ENCODE measurements around the gene PTDSS2.

Gene PTDSS2

DNA sequence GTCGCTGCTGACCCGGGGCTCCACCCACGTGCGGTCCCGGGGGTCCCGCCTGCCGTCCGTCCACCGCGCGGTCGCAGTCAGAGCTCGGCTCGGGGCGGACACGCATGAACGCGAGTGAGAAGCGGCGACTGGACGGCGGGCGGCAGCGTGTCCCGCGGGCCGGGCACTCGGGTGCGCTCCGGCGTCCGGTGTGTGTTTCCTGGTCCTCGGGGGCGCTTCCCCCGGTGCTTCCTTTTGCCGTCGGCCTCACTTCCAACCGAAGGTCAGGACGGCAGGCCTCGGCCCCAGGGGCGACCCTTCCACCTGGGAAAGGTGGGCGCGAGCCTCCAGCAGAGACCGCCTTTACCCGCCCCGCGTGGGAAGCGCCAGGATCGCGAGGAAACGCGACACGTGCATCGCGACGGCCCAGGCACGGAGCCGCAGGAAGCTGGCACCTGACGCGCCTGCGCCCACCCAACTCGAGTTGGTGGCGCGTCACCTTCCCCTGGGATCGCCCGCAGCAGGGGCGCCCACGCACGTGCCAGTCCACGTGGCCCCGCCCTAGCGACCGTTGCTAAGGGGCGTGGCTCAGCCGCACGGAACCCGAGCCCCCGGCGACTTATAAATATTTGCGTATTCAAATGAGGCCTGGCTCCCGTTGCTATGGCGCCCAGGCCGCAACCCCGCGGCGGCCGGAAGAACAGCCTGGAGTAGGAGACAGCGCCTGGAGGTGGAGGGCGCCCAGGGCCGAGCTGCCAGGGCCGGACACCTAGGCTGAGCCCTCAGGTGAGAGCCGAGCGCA, 87.0 kb downstream of the PTDSS2 start, which contains the start of gene LRRC56:
Gene LRRC56 (plus strand): TSS at position 687 of the 781 bp plus-strand sequence. CDS start 3,158 bp downstream, outside the sequence.
- H2AK5ac ChIP-seq (ENCODE audit: low read length, severe bottlenecking): no peak within 1 kb of the TSS
- 6% methylated on average over 81 of the region's 93 CpGs for WGBS

DNA sequence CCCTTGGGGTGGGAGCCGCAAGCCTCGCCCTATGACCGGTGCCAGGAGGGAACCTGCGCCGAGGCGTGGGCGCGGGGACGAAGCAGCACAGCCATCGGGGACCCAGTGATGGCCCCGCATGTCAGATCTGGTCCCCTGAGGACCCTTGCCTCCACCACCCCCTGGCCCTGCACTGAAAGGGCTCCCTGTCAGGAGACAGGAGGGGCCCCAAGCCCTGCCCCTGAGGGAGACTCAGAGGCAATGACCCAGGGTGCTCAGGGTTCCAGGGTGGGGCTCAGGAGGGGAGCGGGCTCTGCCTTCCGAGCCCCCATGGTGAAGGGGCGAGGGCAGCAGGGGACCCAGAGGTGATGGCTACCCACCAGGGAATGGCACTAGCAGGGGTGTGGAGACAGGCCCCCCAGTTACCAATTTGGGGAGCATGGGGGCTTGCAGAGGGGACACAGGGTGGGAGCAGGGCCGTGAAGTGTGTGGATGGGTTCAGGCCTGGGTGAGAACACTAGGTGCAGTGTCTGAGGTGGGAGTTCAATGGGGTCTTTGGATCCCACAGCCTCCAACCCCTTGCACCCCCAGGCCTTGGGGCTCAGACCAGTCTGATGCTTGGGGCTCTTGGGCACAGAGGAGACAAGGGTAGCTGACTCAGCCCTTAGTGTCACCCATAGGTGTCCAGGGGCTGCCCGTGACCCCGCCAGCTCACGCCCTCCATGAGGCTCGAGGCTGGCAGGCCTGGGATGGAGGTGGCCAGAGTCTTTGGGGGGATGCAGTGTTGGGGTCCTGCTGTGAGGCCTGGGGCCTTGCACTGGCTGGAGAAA, 87.7 kb downstream of the PTDSS2 start:
- Histone ChIP-seq H3K9ac (ENCODE audit: low read length) (peak overlapping the region; percentile 57), H3K79me1 (replicated peaks; ENCODE audit: low read length, poor library complexity, severe bottlenecking) (peaks cover 4% of the 10 kb centered on the region), H3K18ac (ENCODE audit: low read depth in 1 of 2, low read length in 2 of 2) (peak overlapping the region; percentile 41 to 60), H3K14ac (ENCODE audit: low read length in 2 of 2) (no peak overlapping the region), H2BK120ac (ENCODE audit: low read depth, low read length) (peak overlapping the region; percentile 78), H3K4me2 (ENCODE audit: low read length, poor library complexity, severe bottlenecking) (peak overlapping the region; percentile 23), H2AK5ac (ENCODE audit: low read length, severe bottlenecking) (no peak overlapping the region), H3K23ac (ENCODE audit: low read length in 2 of 2) (peak overlapping the region in 1 of 2 experiments; percentile 0), H3K27ac (ENCODE audit: low read length, poor library complexity, severe bottlenecking) (no peak overlapping the region), H2BK15ac (ENCODE audit: low read depth, poor library complexity, severe bottlenecking) (peak overlapping the region; percentile 91), H3K9me3 (ENCODE audit: control insufficient read depth, low read length) (no peaks in the 10 kb centered on the region), H2BK12ac (ENCODE audit: low read length in 2 of 2) (peak overlapping the region; percentile 26 to 63), H4K91ac (ENCODE audit: low read length) (peak overlapping the region; percentile 93), H3K4me1 (ENCODE audit: control insufficient read depth, insufficient read depth, low read depth, low read length) (peaks cover 32% of the 10 kb centered on the region), H2BK5ac (ENCODE audit: low read depth, low read length, poor library complexity, severe bottlenecking) (no peak overlapping the region), H3K27me3 (ENCODE audit: control insufficient read depth in 1 of 2, insufficient read depth in 1 of 2, low read length in 2 of 2) (peaks cover 0 to 17% of the 10 kb centered on the region in 2 experiments), H4K8ac (ENCODE audit: low read length) (peak overlapping the region; percentile 90), H2AFZ (ENCODE audit: low read depth, low read length) (no peak overlapping the region), H3K36me3 (ENCODE audit: control insufficient read depth in 1 of 2, insufficient read depth in 2 of 2, low read depth in 1 of 2, low read length in 2 of 2) (peaks cover 8 to 12% of the 10 kb centered on the region in 2 experiments), H3K4me3 (ENCODE audit: insufficient read depth in 1 of 2, low read depth in 1 of 2, low read length in 2 of 2) (peak overlapping the region in 1 of 2 experiments; percentile 77), H3K4ac (ENCODE audit: low read depth in 1 of 2, low read length in 2 of 2) (peak overlapping the region; percentile 73 to 75)
- DNase-seq: no peak
- WGBS: 62% methylated on average over 18 of the region's 19 CpGs

More for the DNA sequence above, 87.0 kb downstream of the PTDSS2 start, which contains the start of gene LRRC56:
- H3K27ac ChIP-seq (ENCODE audit: low read length, poor library complexity, severe bottlenecking): no peak within 1 kb of the TSS
- no peak within 1 kb of the TSS for H2BK5ac ChIP-seq (ENCODE audit: low read depth, low read length, poor library complexity, severe bottlenecking)
- no peak within 1 kb of the TSS for H3K14ac ChIP-seq (ENCODE audit: low read length in 2 of 2)
- peak within 1 kb of the TSS; percentile 63 to 72 for H2BK12ac ChIP-seq (ENCODE audit: low read length in 2 of 2)
- H3K23ac ChIP-seq (ENCODE audit: low read length in 2 of 2): peak within 1 kb of the TSS in 1 of 2 experiments; percentile 0
- H2BK15ac ChIP-seq (ENCODE audit: low read depth, poor library complexity, severe bottlenecking): peak within 1 kb of the TSS; percentile 92
- H4K8ac ChIP-seq (ENCODE audit: low read length): peak within 1 kb of the TSS; percentile 90
- H2BK120ac ChIP-seq (ENCODE audit: low read depth, low read length): peak within 1 kb of the TSS; percentile 78
- peaks cover 0 to 17% of the 10 kb centered on the region in 2 experiments for H3K27me3 ChIP-seq (ENCODE audit: control insufficient read depth in 1 of 2, insufficient read depth in 1 of 2, low read length in 2 of 2)
- peak within 1 kb of the TSS; percentile 57 for H3K9ac ChIP-seq (ENCODE audit: low read length)
- H2AFZ ChIP-seq (ENCODE audit: low read depth, low read length): peak within 1 kb of the TSS; percentile 73
- peak within 1 kb of the TSS; percentile 11 to 77 for H3K4me3 ChIP-seq (ENCODE audit: insufficient read depth in 1 of 2, low read depth in 1 of 2, low read length in 2 of 2)
- peak; percentile 91 for DNase-seq
- no peaks in the 10 kb centered on the region for H3K9me3 ChIP-seq (ENCODE audit: control insufficient read depth, low read length)
- peak within 1 kb of the TSS; percentile 73 to 75 for H3K4ac ChIP-seq (ENCODE audit: low read depth in 1 of 2, low read length in 2 of 2)
- H3K79me1 ChIP-seq (replicated peaks; ENCODE audit: low read length, poor library complexity, severe bottlenecking): peaks cover 10% of the 10 kb centered on the region
- H3K36me3 ChIP-seq (ENCODE audit: control insufficient read depth in 1 of 2, insufficient read depth in 2 of 2, low read depth in 1 of 2, low read length in 2 of 2): peaks cover 16 to 20% of the 10 kb centered on the region in 2 experiments
- peaks cover 36% of the 10 kb centered on the region for H3K4me1 ChIP-seq (ENCODE audit: control insufficient read depth, insufficient read depth, low read depth, low read length)
- H3K4me2 ChIP-seq (ENCODE audit: low read length, poor library complexity, severe bottlenecking): peak within 1 kb of the TSS; percentile 23
- H4K91ac ChIP-seq (ENCODE audit: low read length): peak within 1 kb of the TSS; percentile 93
- peak within 1 kb of the TSS; percentile 41 to 60 for H3K18ac ChIP-seq (ENCODE audit: low read depth in 1 of 2, low read length in 2 of 2)

DNA sequence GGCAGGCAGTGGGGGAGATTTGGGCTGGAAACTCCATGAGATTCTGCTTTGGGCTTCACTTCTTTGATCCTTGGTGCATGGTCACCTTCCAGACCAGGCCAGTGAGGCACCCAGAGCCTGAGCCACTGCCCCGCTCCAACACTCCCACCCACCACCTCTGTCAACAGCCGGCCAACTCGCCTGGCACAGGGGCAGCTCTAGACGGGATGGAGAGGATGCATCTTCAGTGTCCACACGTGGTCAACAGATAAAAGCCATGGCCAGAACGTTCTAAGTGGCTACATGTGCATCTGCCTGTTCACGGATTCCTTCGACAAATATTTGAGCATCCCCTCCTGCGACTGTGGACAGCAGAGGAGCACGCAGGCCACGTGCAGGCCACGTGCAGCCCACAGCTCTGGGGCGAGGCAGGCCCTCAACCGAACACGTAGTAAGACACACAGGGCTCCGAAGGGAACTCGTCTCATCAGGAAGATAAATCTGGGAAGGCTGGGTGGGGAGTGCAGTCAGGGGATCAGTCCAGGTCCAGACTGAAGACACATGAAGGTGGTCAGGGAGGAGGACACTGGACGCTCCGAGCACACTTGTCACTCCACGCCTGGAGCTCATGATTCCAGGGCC, 88.5 kb downstream of the PTDSS2 start:
- peaks cover 4 to 5% of the 10 kb centered on the region in 2 experiments for H3K36me3 ChIP-seq (ENCODE audit: control insufficient read depth in 1 of 2, insufficient read depth in 2 of 2, low read depth in 1 of 2, low read length in 2 of 2)
- peaks cover 0 to 17% of the 10 kb centered on the region in 2 experiments for H3K27me3 ChIP-seq (ENCODE audit: control insufficient read depth in 1 of 2, insufficient read depth in 1 of 2, low read length in 2 of 2)
- DNase-seq: no peak
- H3K79me1 ChIP-seq (replicated peaks; ENCODE audit: low read length, poor library complexity, severe bottlenecking): peaks cover 4% of the 10 kb centered on the region
- no peak overlapping the region for H2BK12ac ChIP-seq (ENCODE audit: low read length in 2 of 2)
- H3K4me3 ChIP-seq (ENCODE audit: insufficient read depth in 1 of 2, low read depth in 1 of 2, low read length in 2 of 2): no peak overlapping the region
- peak overlapping the region; percentile 93 for H4K91ac ChIP-seq (ENCODE audit: low read length)
- H3K4me1 ChIP-seq (ENCODE audit: control insufficient read depth, insufficient read depth, low read depth, low read length): peaks cover 31% of the 10 kb centered on the region
- H3K23ac ChIP-seq (ENCODE audit: low read length in 2 of 2): no peak overlapping the region
- H3K18ac ChIP-seq (ENCODE audit: low read depth in 1 of 2, low read length in 2 of 2): no peak overlapping the region
- no peak overlapping the region for H3K27ac ChIP-seq (ENCODE audit: low read length, poor library complexity, severe bottlenecking)
- no peak overlapping the region for H3K4ac ChIP-seq (ENCODE audit: low read depth in 1 of 2, low read length in 2 of 2)
- WGBS: 93% methylated on average over 19 of the region's 20 CpGs
- H2BK15ac ChIP-seq (ENCODE audit: low read depth, poor library complexity, severe bottlenecking): no peak overlapping the region
- H2AFZ ChIP-seq (ENCODE audit: low read depth, low read length): no peak overlapping the region
- H2AK5ac ChIP-seq (ENCODE audit: low read length, severe bottlenecking): no peak overlapping the region
- no peak overlapping the region for H2BK120ac ChIP-seq (ENCODE audit: low read depth, low read length)
- no peak overlapping the region for H3K14ac ChIP-seq (ENCODE audit: low read length in 2 of 2)
- H2BK5ac ChIP-seq (ENCODE audit: low read depth, low read length, poor library complexity, severe bottlenecking): no peak overlapping the region
- H4K8ac ChIP-seq (ENCODE audit: low read length): no peak overlapping the region
- H3K4me2 ChIP-seq (ENCODE audit: low read length, poor library complexity, severe bottlenecking): no peak overlapping the region
- H3K9me3 ChIP-seq (ENCODE audit: control insufficient read depth, low read length): no peaks in the 10 kb centered on the region
- H3K9ac ChIP-seq (ENCODE audit: low read length): no peak overlapping the region
